Liver (tissue), 9 donors: ENCODE results near the gene PELI1. TPM values are rescaled to one million over a fixed set of nuclear protein-coding genes. Genes with fewer than 3 reads are reported as not detected.
A peak's percentile ranks its signal among the peaks of the same experiment; 100 is the strongest.

Experiments used
- DNase-seq: peaks from one replicate; pipeline ENCODE4 v3.0.0-alpha.2; 2017; ENCODE audit warnings: low spot score
- H3K27ac ChIP-seq, 2 donors: one replicate each; pipeline ENCODE4 v1.7.0; 2013; ENCODE audit warnings: inconsistent platforms in 2 of 2, low read length in 2 of 2, control low read depth in 1 of 2, low read depth in 1 of 2, mild to moderate bottlenecking in 1 of 2
- H3K27me3 ChIP-seq, 4 donors: one replicate each; pipeline versions ENCODE4 v1.6.1 to v1.7.0; 2013; ENCODE audit warnings: low read length in 3 of 4, inconsistent platforms in 1 of 4, mild to moderate bottlenecking in 1 of 4, moderate library complexity in 1 of 4; ENCODE audit not compliant: control insufficient read depth in 4 of 4, insufficient read depth in 4 of 4
- H3K36me3 ChIP-seq, 4 donors: one replicate each; pipeline versions ENCODE4 v1.6.1 to v1.7.0; 2013; ENCODE audit warnings: low read length in 3 of 4, mild to moderate bottlenecking in 3 of 4, low read depth in 1 of 4, moderate library complexity in 1 of 4; ENCODE audit not compliant: control insufficient read depth in 4 of 4, insufficient read depth in 3 of 4
- H3K4me1 ChIP-seq, 4 donors: one replicate each; pipeline versions ENCODE4 v1.6.1 to v1.7.0; 2013; ENCODE audit warnings: low read length in 3 of 4, mild to moderate bottlenecking in 3 of 4, moderate library complexity in 1 of 4; ENCODE audit not compliant: control insufficient read depth in 4 of 4, insufficient read depth in 4 of 4
- H3K4me3 ChIP-seq, 3 donors: one replicate each; pipeline versions ENCODE4 v1.6.1 to v1.7.0; 2013; ENCODE audit warnings: low read length in 3 of 3, control low read depth in 1 of 3, low read depth in 1 of 3, mild to moderate bottlenecking in 1 of 3
- H3K9ac ChIP-seq, 2 donors: one replicate each; pipeline ENCODE4 v1.7.0; 2013; ENCODE audit warnings: low read length in 2 of 2, mild to moderate bottlenecking in 2 of 2, moderate library complexity in 2 of 2, control low read depth in 1 of 2, low read depth in 1 of 2
- H3K9me3 ChIP-seq, 4 donors: one replicate each; pipeline versions ENCODE4 v1.6.1 to v1.7.0; 2013; ENCODE audit warnings: low read length in 3 of 4; ENCODE audit not compliant: control insufficient read depth in 4 of 4
- ATF3 ChIP-seq: IDR thresholded peaks from 2 replicates; pipeline ENCODE4 v1.6.1; 2016; ENCODE audit warnings: antibody characterized with exemption
- CTCF ChIP-seq: fragments of 150-350 bp; IDR thresholded peaks from 2 replicates; pipeline ENCODE4 v1.5.1; 2017; ENCODE audit warnings: improper control_type of control experiment, low read depth, low read length; ENCODE audit not compliant: missing input control
- EGR1 ChIP-seq, 2 donors: IDR thresholded peaks; 2 replicates each; pipeline ENCODE4 v1.6.1; 2016 to 2018; ENCODE audit warnings: antibody characterized with exemption in 2 of 2, low read depth in 2 of 2
- FOXA1 ChIP-seq: IDR thresholded peaks from 2 replicates; pipeline ENCODE4 v1.6.1; 2016; ENCODE audit warnings: antibody characterized with exemption
- FOXA2 ChIP-seq: IDR thresholded peaks from 2 replicates; pipeline ENCODE4 v1.6.1; 2016; ENCODE audit warnings: antibody characterized with exemption
- GABPA ChIP-seq, 2 donors: IDR thresholded peaks in 1 of 2; conservative IDR thresholded peaks in 1 of 2; 2 replicates each; pipeline ENCODE4 v1.6.1; 2016; ENCODE audit warnings: antibody characterized with exemption in 2 of 2, mild to moderate bottlenecking in 1 of 2, moderate library complexity in 1 of 2
- HNF4A ChIP-seq, 2 donors: conservative IDR thresholded peaks; 2 replicates each; pipeline ENCODE4 v1.6.1; 2016; ENCODE audit warnings: antibody characterized with exemption in 2 of 2, mild to moderate bottlenecking in 2 of 2
- HNF4G ChIP-seq: IDR thresholded peaks from 2 replicates; pipeline ENCODE4 v1.6.1; 2016; ENCODE audit warnings: antibody characterized with exemption
- JUND ChIP-seq, 2 donors: IDR thresholded peaks; 2 replicates each; pipeline ENCODE4 v1.6.1; 2016; ENCODE audit warnings: antibody characterized with exemption in 2 of 2
- MAX ChIP-seq: IDR thresholded peaks from 2 replicates; pipeline ENCODE4 v1.6.1; 2016; ENCODE audit warnings: antibody characterized with exemption
- NR2F2 ChIP-seq: IDR thresholded peaks from 2 replicates; pipeline ENCODE4 v1.6.1; 2016; ENCODE audit warnings: antibody characterized with exemption
- RAD21 ChIP-seq, 2 donors: IDR thresholded peaks; 2 replicates each; pipeline ENCODE4 v1.6.1; 2016; ENCODE audit warnings: antibody characterized with exemption in 2 of 2, mild to moderate bottlenecking in 2 of 2
- REST ChIP-seq: IDR thresholded peaks from 2 replicates; pipeline ENCODE4 v1.6.1; 2016; ENCODE audit warnings: antibody characterized with exemption, mild to moderate bottlenecking
- RXRA ChIP-seq, 2 donors: IDR thresholded peaks; 2 replicates each; pipeline ENCODE4 v1.6.1; 2017 to 2018; ENCODE audit warnings: antibody characterized with exemption in 2 of 2, mild to moderate bottlenecking in 1 of 2
- SP1 ChIP-seq: IDR thresholded peaks from 2 replicates; pipeline ENCODE4 v1.6.1; 2018; ENCODE audit warnings: antibody characterized with exemption, mild to moderate bottlenecking
- TAF1 ChIP-seq: conservative IDR thresholded peaks from 2 replicates; pipeline ENCODE4 v1.6.1; 2016; ENCODE audit warnings: antibody characterized with exemption, mild to moderate bottlenecking
- YY1 ChIP-seq: IDR thresholded peaks from 2 replicates; pipeline ENCODE4 v1.6.1; 2016; ENCODE audit warnings: antibody characterized with exemption, mild to moderate bottlenecking
- ZBTB33 ChIP-seq: IDR thresholded peaks from 2 replicates; pipeline ENCODE4 v1.6.1; 2016; ENCODE audit warnings: antibody characterized with exemption
- WGBS: extraction: QIAGEN DNeasy Blood & Tissue Kit; methylation state at CpG from one replicate; pipeline ENCODE4 v1.1.7; 2013; 5-methylcytosine and 5-hydroxymethylcytosine counted together
- polyA plus RNA-seq, 2 donors: library from polyadenylated mRNA; stranded (reverse) in 1 of 2; unstranded in 1 of 2; fragments of 200-250 nt in 1 of 2; fragments of >200 nt in 1 of 2; fragmentation: Nextera tagmentation in 1 of 2; extraction: Ambion mirVana in 1 of 2; gene quantifications; one replicate each; pipeline versions ENCODE4 v1.2.1 to v1.2.3, GENCODE V29; 2013 to 2015
- total RNA-seq, 2 donors: library from RNA; depleted of rRNA; stranded (reverse); fragments of >200 nt; gene quantifications; one replicate each; pipeline ENCODE4 v1.2.3, GENCODE V29; 2014
- donor health status: healthy.
- donor health status: healthy.
- donor health status: healthy.
- donor health status: healthy.
- donor health status: healthy.

PELI1 gene
- total and polyA plus RNA-seq, 4 donors = 4.5 to 21.3 (median 7.4) TPM

GRCh38 chr2:64192125-64192479 is 47.9 kb upstream of the PELI1 start:
- H3K9me3 ChIP-seq = no peaks in the 10 kb centered on the region
- WGBS = 79% methylated on average over 6 of the region's 6 CpGs
- peak overlapping the region in 1 of 2 donors; percentile 68 for H3K27ac ChIP-seq
- H3K27me3 ChIP-seq = no peaks in the 10 kb centered on the region
- no peak for TF ChIP-seq CTCF
- TF ChIP-seq ATF3 = no peak
- no peak for TF ChIP-seq REST
- no peak for TF ChIP-seq TAF1
- no peak for TF ChIP-seq GABPA (IDR thresholded peaks at IDR 0.05 in 1 of 2, conservative IDR thresholded peaks at IDR 0.05 in 1 of 2)
- TF ChIP-seq FOXA1 = no peak
- no peak for TF ChIP-seq SP1
- TF ChIP-seq JUND (IDR thresholded peaks at IDR 0.05) = no peak
- TF ChIP-seq HNF4G = no peak
- no peak for TF ChIP-seq ZBTB33
- TF ChIP-seq RXRA (IDR thresholded peaks at IDR 0.05) = no peak
- TF ChIP-seq FOXA2 = no peak
- peak; percentile 17 for TF ChIP-seq YY1
- no peak for TF ChIP-seq NR2F2
- TF ChIP-seq HNF4A (conservative IDR thresholded peaks at IDR 0.05) = no peak
- TF ChIP-seq EGR1 (IDR thresholded peaks at IDR 0.05; ENCODE audit: low read depth in 2 of 2) = peak in 1 of 2 donors; percentile 20
- peak; percentile 55 for TF ChIP-seq MAX
- no peak for TF ChIP-seq RAD21 (IDR thresholded peaks at IDR 0.05)
- H3K4me3 ChIP-seq = no peak overlapping the region
- DNase-seq = no peak
- no peak overlapping the region for H3K9ac ChIP-seq
- peaks cover 0 to 8% (median 5%) of the 10 kb centered on the region in 4 donors for H3K4me1 ChIP-seq
- no peaks in the 10 kb centered on the region for H3K36me3 ChIP-seq
